ENCODE measurements around the gene CRIP3.

- TF ChIP-seq POLR2A (IDR thresholded peaks at IDR 0.05; ENCODE audit: low read length) (no peak), GATA1 (IDR thresholded peaks at IDR 0.05; ENCODE audit: low read depth, low read length) (no peak)
Measured at GRCh38 chr6:43275801-43276576, 32.6 kb downstream of the CRIP3 start.
